SK-N-SH (cell line): ENCODE data around the gene TGM4. TPM values are rescaled to one million over a fixed set of nuclear protein-coding genes. Genes with fewer than 3 reads are reported as not detected.

Source experiments
- CTCF ChIA-PET: fragments of 300-600, 350-600 bp; formaldehyde crosslinking; extraction: SDS; loops from one replicate; lab custom pipeline; 2021; lab: Yijun Ruan, JAX
- POLR2A ChIA-PET: fragments of 350-600 bp; sonication (Branson Sonifier 250); formaldehyde crosslinking; extraction: SDS; loops from one replicate; lab custom pipeline; 2020; ENCODE audit warnings: antibody characterized with exemption, inconsistent platforms; lab: Yijun Ruan, JAX
- DNase-seq: peaks from one replicate; pipeline ENCODE4 v3.0.0; 2012
- H2AFZ ChIP-seq: fragments of 200-600 bp; sonication (generic); 2 replicates; pipeline ENCODE4 v1.8.1; 2016; ENCODE audit warnings: antibody characterized with exemption, mild to moderate bottlenecking, low read depth
- H3F3A ChIP-seq: fragments of 200-600 bp; sonication (generic); replicated peaks from 2 replicates; pipeline ENCODE3; 2016; ENCODE audit warnings: antibody characterized with exemption, mild to moderate bottlenecking; ENCODE audit not compliant: insufficient read depth
- H3K27ac ChIP-seq, 2 experiments: fragments of 200-500 bp in 1 of 2; fragments of 200-600 bp in 1 of 2; sonication (Bioruptor generic) in 1 of 2; sonication (generic), shearing (Covaris generic) in 1 of 2; 2 replicates each; pipeline versions ENCODE4 v1.5.1 to v1.6.1; 2014 to 2016; ENCODE audit warnings: low read depth in 2 of 2, inconsistent platforms in 1 of 2, low read length in 1 of 2, mild to moderate bottlenecking in 1 of 2, mixed read lengths in 1 of 2
- H3K27me3 ChIP-seq: fragments of 200-600 bp; sonication (generic), shearing (Covaris generic); 2 replicates; pipeline ENCODE4 v1.6.1; 2016; ENCODE audit warnings: mixed run types; ENCODE audit not compliant: insufficient read depth
- H3K36me3 ChIP-seq, 2 experiments: fragments of 200-500 bp in 1 of 2; fragments of 200-600 bp in 1 of 2; sonication (Bioruptor generic) in 1 of 2; sonication (generic) in 1 of 2; replicated peaks in 1 of 2; 2 replicates each; pipeline versions ENCODE3 to v1.5.1; 2014 to 2016; ENCODE audit warnings: low read length in 1 of 2, mild to moderate bottlenecking in 1 of 2; ENCODE audit not compliant: insufficient read depth in 2 of 2, control insufficient read depth in 1 of 2
- H3K4me1 ChIP-seq, 2 experiments: fragments of 200-500 bp in 1 of 2; fragments of 200-600 bp in 1 of 2; sonication (Bioruptor generic) in 1 of 2; sonication (generic), shearing (Covaris generic) in 1 of 2; 2 replicates each; pipeline versions ENCODE4 v1.5.1 to v1.6.1; 2014 to 2016; ENCODE audit warnings: low read depth in 1 of 2, low read length in 1 of 2, mixed run types in 1 of 2; ENCODE audit not compliant: insufficient read depth in 2 of 2, control insufficient read depth in 1 of 2
- H3K4me2 ChIP-seq: fragments of 200-600 bp; sonication (generic), shearing (Covaris generic); 2 replicates; pipeline ENCODE4 v1.6.1; 2017; ENCODE audit warnings: mixed run types
- H3K4me3 ChIP-seq, 2 experiments: fragments of 200-500 bp in 1 of 2; fragments of 200-600 bp in 1 of 2; sonication (Bioruptor generic) in 1 of 2; sonication (generic), shearing (Covaris generic) in 1 of 2; 2 replicates each; pipeline versions ENCODE4 v1.5.1 to v1.8.1; 2014 to 2016; ENCODE audit warnings: low read depth in 2 of 2, inconsistent platforms in 1 of 2, low read length in 1 of 2, mild to moderate bottlenecking in 1 of 2, mixed read lengths in 1 of 2, moderate library complexity in 1 of 2
- H3K79me2 ChIP-seq: fragments of 200-600 bp; sonication (generic); 2 replicates; pipeline ENCODE4 v1.8.1; 2017; ENCODE audit warnings: mild to moderate bottlenecking; ENCODE audit not compliant: insufficient read depth
- H3K9ac ChIP-seq: fragments of 200-600 bp; sonication (generic); 2 replicates; pipeline ENCODE4 v1.6.1; 2017; ENCODE audit warnings: mixed run types
- H3K9me2 ChIP-seq: fragments of 200-600 bp; sonication (generic); 2 replicates; pipeline ENCODE4 v1.6.1; 2017; ENCODE audit warnings: mixed run types
- H3K9me3 ChIP-seq: fragments of 200-600 bp; sonication (generic); 2 replicates; pipeline ENCODE4 v1.6.1; 2017; ENCODE audit warnings: mixed run types, mild to moderate bottlenecking, moderate library complexity
- H4K20me1 ChIP-seq: fragments of 200-600 bp; sonication (generic); 2 replicates; pipeline ENCODE4 v1.6.1; 2017; ENCODE audit warnings: mild to moderate bottlenecking, mixed run types; ENCODE audit not compliant: insufficient read depth
- CHD2 ChIP-seq: fragments of 150-350 bp; IDR thresholded peaks from 2 replicates; pipeline ENCODE4 v1.6.1; 2018; ENCODE audit warnings: low read length; ENCODE audit not compliant: partially characterized antibody
- CTCF ChIP-seq: fragments of 200-600 bp; sonication (generic); IDR thresholded peaks from 2 replicates; pipeline ENCODE4 v1.6.1; 2017; ENCODE audit warnings: antibody characterized with exemption, mild to moderate bottlenecking, moderate library complexity
- EP300 ChIP-seq, 2 experiments: IDR thresholded peaks; 2 replicates each; pipeline versions ENCODE4 v1.4.0 to v1.6.1; 2012; ENCODE audit warnings: borderline replicate concordance in 1 of 2, low read depth in 1 of 2, low read length in 1 of 2
- EZH2phosphoT487 ChIP-seq: fragments of 200-600 bp; sonication (generic); IDR thresholded peaks from 2 replicates; pipeline ENCODE4 v1.6.1; 2017; ENCODE audit warnings: low read depth, mixed run types, mild to moderate bottlenecking, antibody characterized with exemption, moderate library complexity, borderline replicate concordance
- FOXM1 ChIP-seq: IDR thresholded peaks from 2 replicates; pipeline ENCODE4 v1.4.0; 2012; ENCODE audit warnings: low read depth, mild to moderate bottlenecking
- GATA2 ChIP-seq: sonication (generic); formaldehyde crosslinking; IDR thresholded peaks from 2 replicates; pipeline ENCODE4 v1.5.0; 2020; ENCODE audit warnings: mild to moderate bottlenecking, missing genetic modification reagents
- IRF3 ChIP-seq: fragments of 150-350 bp; IDR thresholded peaks from 2 replicates; pipeline ENCODE4 v1.6.1; 2016; ENCODE audit warnings: mild to moderate bottlenecking, low read depth, low read length
- MXI1 ChIP-seq: IDR thresholded peaks from 2 replicates; pipeline ENCODE4 v1.6.1; 2012; ENCODE audit warnings: mild to moderate bottlenecking, low read depth, low read length, improper control_type of control experiment
- NFIC ChIP-seq: IDR thresholded peaks from 2 replicates; pipeline ENCODE4 v1.4.0; 2012; ENCODE audit warnings: borderline replicate concordance
- NRF1 ChIP-seq: IDR thresholded peaks from 2 replicates; pipeline ENCODE4 v1.6.1; 2012; ENCODE audit warnings: low read depth, mild to moderate bottlenecking, low read length
- POLR2AphosphoS5 ChIP-seq: IDR thresholded peaks from 2 replicates; pipeline ENCODE4 v1.6.1; 2012; ENCODE audit warnings: low read depth, low read length
- RAD21 ChIP-seq: IDR thresholded peaks from 2 replicates; pipeline ENCODE4 v1.6.1; 2012; ENCODE audit warnings: mild to moderate bottlenecking, low read length
- RCOR1 ChIP-seq: fragments of 150-350 bp; IDR thresholded peaks from 2 replicates; pipeline ENCODE4 v1.6.1; 2017; ENCODE audit warnings: antibody characterized with exemption, low read length
- RFX5 ChIP-seq: IDR thresholded peaks from 2 replicates; pipeline ENCODE4 v1.6.1; 2012; ENCODE audit warnings: mild to moderate bottlenecking, improper control_type of control experiment, low read length
- SIN3A ChIP-seq: IDR thresholded peaks from 2 replicates; pipeline ENCODE4 v1.6.1; 2012; ENCODE audit warnings: low read depth, mild to moderate bottlenecking, low read length, moderate library complexity, borderline replicate concordance
- SMC3 ChIP-seq: IDR thresholded peaks from 2 replicates; pipeline ENCODE4 v1.6.1; 2012; ENCODE audit warnings: low read depth, low read length, improper control_type of control experiment
- TAF1 ChIP-seq: IDR thresholded peaks from 2 replicates; pipeline ENCODE4 v1.6.1; 2012; ENCODE audit warnings: low read depth, mild to moderate bottlenecking, low read length, moderate library complexity, borderline replicate concordance
- USF1 ChIP-seq: IDR thresholded peaks from 2 replicates; pipeline ENCODE4 v1.4.0; 2012; ENCODE audit warnings: low read depth, borderline replicate concordance
- ZBTB33 ChIP-seq: IDR thresholded peaks from 2 replicates; pipeline ENCODE4 v1.4.0; 2012; ENCODE audit warnings: low read depth, borderline replicate concordance
- WGBS: methylation state at CpG from one replicate; pipeline ENCODE4 v1.1.6; 2017; ENCODE audit warnings: low lambda C conversion rate; 5-methylcytosine and 5-hydroxymethylcytosine counted together
- polyA plus RNA-seq, 3 experiments: library from polyadenylated mRNA; depleted of rRNA; stranded (reverse); fragments of >200 nt; gene quantifications; 2 replicates each; pipeline ENCODE4 v1.2.3, GENCODE V29; 2012
- TF ChIP-seq, protein P1 (sequence below): IDR thresholded peaks from 2 replicates; pipeline ENCODE4; 2012

The TGM4 gene
- polyA plus RNA-seq, 1 of the 3 experiments (the other 2 are of a cell fraction) = 0.12 TPM

GRCh38 chr3:44827196-44827595 lies 47.2 kb upstream of the TGM4 start:
- Histone ChIP-seq H3K36me3 (peaks cover 28 to 32% of the 10 kb centered on the region in 2 experiments), H3K4me2 (no peak overlapping the region), H3K27me3 (no peaks in the 10 kb centered on the region), H2AFZ (no peak overlapping the region), H3F3A (peaks cover 10% of the 10 kb centered on the region), H4K20me1 (no peaks in the 10 kb centered on the region), H3K27ac (no peak overlapping the region), H3K4me1 (peaks cover 7 to 9% of the 10 kb centered on the region in 2 experiments; a peak in 3 of 4 replicates), H3K9me2 (no peaks in the 10 kb centered on the region), H3K79me2 (no peaks in the 10 kb centered on the region; the same call in 1 of the 2 replicates), H3K4me3 (no peak overlapping the region), H3K9ac (no peak overlapping the region), H3K9me3 (no peaks in the 10 kb centered on the region)
- 91% methylated on average over 3 of the region's 3 CpGs for WGBS
- no peak for TF ChIP-seq ZBTB33
- TF ChIP-seq USF1 = no peak
- TF ChIP-seq EZH2phosphoT487 = no peak
- CTCF ChIA-PET = interaction anchor here (1.3 kb wide), 1 partner anchor 22 kb away, joined by 3 read pairs; no protein-coding TSS in a partner anchor
- no peak for DNase-seq
- POLR2A ChIA-PET = no interaction called here

GRCh38 chr3:44831232-44831631 lies 43.2 kb upstream of the TGM4 start:
- H3K36me3 ChIP-seq = peaks cover 29 to 30% of the 10 kb centered on the region in 2 experiments
- H3K27me3 ChIP-seq = no peaks in the 10 kb centered on the region
- WGBS = 97% methylated on average over 5 of the region's 5 CpGs
- no peaks in the 10 kb centered on the region for H3K4me1 ChIP-seq
- CTCF ChIA-PET = interaction anchor here (2.2 kb wide), 1 partner anchor 15 kb away, joined by 7 read pairs; no protein-coding TSS in a partner anchor
- peaks cover 6% of the 10 kb centered on the region for H3F3A ChIP-seq
- H4K20me1 ChIP-seq = no peaks in the 10 kb centered on the region
- DNase-seq = no peak
- H2AFZ ChIP-seq = no peak overlapping the region
- H3K9me2 ChIP-seq = no peaks in the 10 kb centered on the region
- no peak overlapping the region for H3K9ac ChIP-seq
- no peak overlapping the region for H3K27ac ChIP-seq
- no peaks in the 10 kb centered on the region for H3K79me2 ChIP-seq
- no peak overlapping the region for H3K4me3 ChIP-seq
- H3K4me2 ChIP-seq = no peak overlapping the region
- no peaks in the 10 kb centered on the region for H3K9me3 ChIP-seq
- POLR2A ChIA-PET = no interaction called here
- TF ChIP-seq POLR2AphosphoS5 (no peak), RFX5 (no peak), GATA2 (CRISPR knock-in tag) (no peak), CHD2 (no peak), NRF1 (no peak), EP300 (IDR thresholded peaks at IDR 0.05; ENCODE audit: borderline replicate concordance in 1 of 2, low read depth in 1 of 2, low read length in 1 of 2) (no peak), FOXM1 (no peak), TAF1 (no peak), MXI1 (no peak), RCOR1 (no peak), CTCF (no peak), SMC3 (no peak), RAD21 (no peak), SIN3A (no peak), NFIC (no peak), USF1 (no peak), IRF3 (no peak)
- TF ChIP-seq, protein P1, sequence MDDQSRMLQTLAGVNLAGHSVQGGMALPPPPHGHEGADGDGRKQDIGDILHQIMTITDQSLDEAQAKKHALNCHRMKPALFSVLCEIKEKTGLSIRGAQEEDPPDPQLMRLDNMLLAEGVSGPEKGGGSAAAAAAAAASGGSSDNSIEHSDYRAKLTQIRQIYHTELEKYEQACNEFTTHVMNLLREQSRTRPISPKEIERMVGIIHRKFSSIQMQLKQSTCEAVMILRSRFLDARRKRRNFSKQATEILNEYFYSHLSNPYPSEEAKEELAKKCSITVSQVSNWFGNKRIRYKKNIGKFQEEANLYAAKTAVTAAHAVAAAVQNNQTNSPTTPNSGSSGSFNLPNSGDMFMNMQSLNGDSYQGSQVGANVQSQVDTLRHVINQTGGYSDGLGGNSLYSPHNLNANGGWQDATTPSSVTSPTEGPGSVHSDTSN = no peak
